ENCODE measurements around the gene ANXA1. TPM values are rescaled to one million over a fixed set of nuclear protein-coding genes. Genes with fewer than 3 reads are reported as not detected.

Gene ANXA1
- total RNA-seq, 1 experiment from 2014 or later, result 486 TPM

- TF ChIP-seq EGR1 (IDR thresholded peaks at IDR 0.05; ENCODE audit: low read depth) (no peak), TCF7L2 (IDR thresholded peaks at IDR 0.05; ENCODE audit: borderline replicate concordance, extremely low read depth, insufficient read depth, insufficient read length) (no peak), CTCF (IDR thresholded peaks at IDR 0.05 in 2 of 3, conservative IDR thresholded peaks at IDR 0.05 in 1 of 3; ENCODE audit: borderline replicate concordance in 1 of 3, insufficient read depth in 1 of 3, low read depth in 2 of 3, low read length in 2 of 3) (no peak), ZFX (IDR thresholded peaks at IDR 0.05) (no peak), SP1 (IDR thresholded peaks at IDR 0.05; ENCODE audit: low read depth) (no peak), SIN3A (IDR thresholded peaks at IDR 0.05; ENCODE audit: low read depth) (no peak)
Observed at GRCh38 chr9:73199448-73199847, 47.8 kb downstream of the ANXA1 start (continued).

- ATAC-seq (peak; percentile 98), DNase-seq (ENCODE audit: low read depth, low spot score) (peak; percentile 43)
- POLR2A ChIA-PET, result interaction anchor here (1.3 kb wide), 1 partner anchor 343 kb away, joined by 3 read pairs; no protein-coding TSS in a partner anchor
- no peaks in the 10 kb centered on the region for H3K79me2 ChIP-seq (ENCODE audit: insufficient read depth, low read length)
- H3K9ac ChIP-seq (ENCODE audit: low read length), result no peak overlapping the region
- no peak overlapping the region for H3K4me3 ChIP-seq (replicated peaks in 1 of 2; ENCODE audit: low read depth in 1 of 2, low read length in 2 of 2)
- no peak overlapping the region for H3K27ac ChIP-seq (ENCODE audit: low read depth, low read length)
- no peaks in the 10 kb centered on the region for H3K36me3 ChIP-seq (ENCODE audit: control insufficient read depth in 1 of 2, insufficient read depth in 2 of 2, low read length in 2 of 2)
- intact Hi-C loops (cut with micrococcal nuclease), result loop anchor here (1.0 to 10.0 kb wide), 8 partner anchors 329 to 1543 kb away; no protein-coding TSS in a partner anchor
- CTCF ChIA-PET, result interaction anchor here (0.7 to 3.3 kb wide), 20 partner anchors 8 to 1444 kb away, joined by 3 to 26 read pairs (median 4); no protein-coding TSS in a partner anchor
- no peaks in the 10 kb centered on the region for H3K9me2 ChIP-seq (ENCODE audit: insufficient read depth)
- peak overlapping the region; percentile 90 for H2AFZ ChIP-seq (ENCODE audit: low read depth, low read length, poor library complexity, severe bottlenecking)
- no peaks in the 10 kb centered on the region for H3K9me3 ChIP-seq (ENCODE audit: control insufficient read depth in 1 of 2, insufficient read depth in 1 of 2, low read depth in 1 of 2, low read length in 2 of 2)
- peaks cover 5 to 10% of the 10 kb centered on the region in 2 experiments; a peak in 2 of 4 replicates for H3K4me1 ChIP-seq (ENCODE audit: control insufficient read depth in 1 of 2, insufficient read depth in 2 of 2, low read length in 2 of 2)
- H4K20me1 ChIP-seq (ENCODE audit: insufficient read depth), result no peaks in the 10 kb centered on the region
- TF ChIP-seq REST (IDR thresholded peaks at IDR 0.05; ENCODE audit: low read depth) (no peak), CTCF (IDR thresholded peaks at IDR 0.05 in 2 of 3, conservative IDR thresholded peaks at IDR 0.05 in 1 of 3; ENCODE audit: borderline replicate concordance in 1 of 3, insufficient read depth in 1 of 3, low read depth in 2 of 3, low read length in 2 of 3) (peak; percentile 72 to 77 (median 75)), RAD21 (IDR thresholded peaks at IDR 0.05; ENCODE audit: low read depth) (peak; percentile 86), ZNF274 (IDR thresholded peaks at IDR 0.05; ENCODE audit: low read depth, low read length) (no peak), YY1 (IDR thresholded peaks at IDR 0.05; ENCODE audit: extremely low read depth, insufficient replicate concordance, low read depth, low read length) (peak; percentile 12), EGR1 (IDR thresholded peaks at IDR 0.05; ENCODE audit: low read depth) (no peak)
- no peaks in the 10 kb centered on the region for H3K27me3 ChIP-seq (ENCODE audit: insufficient read depth, low read length)
- peak overlapping the region; percentile 53 for H3K4me2 ChIP-seq (ENCODE audit: low read length)
- BruUV-seq (replicated peaks), result no TSS peak
- RAD21 ChIA-PET (ENCODE audit: low non-redundant PET in 1 of 2, low total read pairs in 2 of 2, uncharacterized antibody in 2 of 2, unreplicated experiment in 2 of 2), result interaction anchor here (0.5 to 1.4 kb wide), 3 partner anchors 99 to 343 kb away, joined by 3 to 7 read pairs (median 3); no protein-coding TSS in a partner anchor
Observed at GRCh38 chr9:73199886-73200285, 48.2 kb downstream of the ANXA1 start.
